IMR-90 (cell line): ENCODE results near the gene HRH1. TPM values are rescaled to one million over a fixed set of nuclear protein-coding genes. Genes with fewer than 3 reads are reported as not detected.

Source experiments
- ATAC-seq: fragments of 200-7000 bp; cut with Tn5 transposase; 2 replicates; pipeline ENCODE4 v1.9.1; 2020; ENCODE audit warnings: low read depth, mild to moderate bottlenecking, moderate library complexity
- BruUV-seq: library from RNA; stranded (reverse); fragments of 400-500 nt; replicated peaks from 2 replicates; lab custom pipeline; 2021; lab: Mats Ljungman, UMichigan
- CTCF ChIA-PET: fragments of 300-600 bp; formaldehyde crosslinking; extraction: SDS; loops from one replicate; lab custom pipeline; 2021; ENCODE audit warnings: antibody characterized with exemption; lab: Yijun Ruan, JAX
- POLR2A ChIA-PET: fragments of 300-600 bp; sonication (Branson Sonifier 250); formaldehyde crosslinking; loops from one replicate; lab custom pipeline; 2022; ENCODE audit warnings: antibody characterized with exemption; ENCODE audit not compliant: unreplicated experiment; lab: Charles Lee
- DNase-seq: peaks from one replicate; pipeline ENCODE4 v3.0.0; 2013
- H2AFZ ChIP-seq: replicated peaks from 2 replicates; pipeline ENCODE3; 2013; ENCODE audit warnings: low read length, mild to moderate bottlenecking; ENCODE audit not compliant: poor library complexity
- H2AK5ac ChIP-seq: 2 replicates; pipeline ENCODE4 v1.6.1; 2013; ENCODE audit warnings: low read depth, low read length, inconsistent platforms
- H2AK9ac ChIP-seq: replicated peaks from 2 replicates; pipeline ENCODE3; 2013; ENCODE audit warnings: mild to moderate bottlenecking, low read depth, low read length, moderate library complexity; ENCODE audit not compliant: poor library complexity
- H2BK120ac ChIP-seq: 2 replicates; pipeline ENCODE4 v1.6.1; 2013; ENCODE audit warnings: low read depth, low read length, inconsistent platforms
- H2BK15ac ChIP-seq: 3 replicates; pipeline ENCODE4 v1.6.1; 2013; ENCODE audit warnings: low read depth, low read length, inconsistent platforms
- H2BK20ac ChIP-seq: 2 replicates; pipeline ENCODE4 v1.6.1; 2013; ENCODE audit warnings: low read depth, mild to moderate bottlenecking, inconsistent platforms, low read length, moderate library complexity
- H2BK5ac ChIP-seq: 2 replicates; pipeline ENCODE4 v1.6.1; 2013; ENCODE audit warnings: mild to moderate bottlenecking, low read depth, low read length, inconsistent platforms; ENCODE audit not compliant: poor library complexity, severe bottlenecking
- H3K14ac ChIP-seq: replicated peaks from 2 replicates; pipeline ENCODE4 v1.6.1; 2013; ENCODE audit warnings: low read depth, low read length, inconsistent platforms
- H3K18ac ChIP-seq: 2 replicates; pipeline ENCODE4 v1.6.1; 2013; ENCODE audit warnings: low read depth, low read length, control low read depth
- H3K23ac ChIP-seq: 2 replicates; pipeline ENCODE4 v1.6.1; 2013; ENCODE audit warnings: low read depth, low read length, inconsistent platforms
- H3K27ac ChIP-seq: 2 replicates; pipeline ENCODE4 v1.5.1; 2013; ENCODE audit warnings: mild to moderate bottlenecking, control low read depth, low read length; ENCODE audit not compliant: insufficient read depth
- H3K27me3 ChIP-seq: 2 replicates; pipeline ENCODE4 v1.6.1; 2013; ENCODE audit warnings: low read length; ENCODE audit not compliant: control insufficient read depth, insufficient read depth
- H3K36me3 ChIP-seq: 2 replicates; pipeline ENCODE4 v1.6.1; 2013; ENCODE audit warnings: low read length, mixed read lengths; ENCODE audit not compliant: control insufficient read depth, insufficient read depth
- H3K4ac ChIP-seq: 2 replicates; pipeline ENCODE4 v1.6.1; 2013; ENCODE audit warnings: low read depth, low read length, inconsistent platforms
- H3K4me1 ChIP-seq: 2 replicates; pipeline ENCODE4 v1.6.1; 2013; ENCODE audit warnings: low read length, mixed read lengths; ENCODE audit not compliant: control insufficient read depth, insufficient read depth
- H3K4me2 ChIP-seq: 2 replicates; pipeline ENCODE4 v1.6.1; 2013; ENCODE audit warnings: low read depth, mild to moderate bottlenecking, control low read depth, low read length, moderate library complexity
- H3K4me3 ChIP-seq: 2 replicates; pipeline ENCODE4 v1.5.1; 2013; ENCODE audit warnings: low read depth, mild to moderate bottlenecking, control low read depth, low read length, moderate library complexity; ENCODE audit not compliant: insufficient read depth
- H3K56ac ChIP-seq: 2 replicates; pipeline ENCODE4 v1.6.1; 2013; ENCODE audit warnings: low read length, inconsistent platforms; ENCODE audit not compliant: insufficient read depth; ENCODE audit errors: extremely low read depth
- H3K79me1 ChIP-seq, 2 experiments: 2 replicates each; pipeline ENCODE4 v1.6.1; 2013; ENCODE audit warnings: low read length in 2 of 2, inconsistent platforms in 1 of 2, low read depth in 1 of 2
- H3K9ac ChIP-seq: 2 replicates; pipeline ENCODE4 v1.6.1; 2013; ENCODE audit warnings: low read depth, low read length, control low read depth
- H3K9me1 ChIP-seq: 2 replicates; pipeline ENCODE4 v1.6.1; 2013; ENCODE audit warnings: low read length, inconsistent platforms; ENCODE audit not compliant: insufficient read depth
- H3K9me3 ChIP-seq: 2 replicates; pipeline ENCODE4 v1.6.1; 2013; ENCODE audit warnings: low read length; ENCODE audit not compliant: control insufficient read depth, insufficient read depth
- H4K20me1 ChIP-seq: 2 replicates; pipeline ENCODE4 v1.6.1; 2013; ENCODE audit warnings: low read length, inconsistent platforms; ENCODE audit not compliant: insufficient read depth
- H4K5ac ChIP-seq: 2 replicates; pipeline ENCODE4 v1.6.1; 2013; ENCODE audit warnings: mild to moderate bottlenecking, low read depth, low read length, control low read depth
- H4K8ac ChIP-seq, 2 experiments: 2 replicates each; pipeline ENCODE4 v1.6.1; 2013; ENCODE audit warnings: low read depth in 2 of 2, low read length in 2 of 2, control low read depth in 1 of 2, inconsistent platforms in 1 of 2
- H4K91ac ChIP-seq: 2 replicates; pipeline ENCODE4 v1.6.1; 2013; ENCODE audit warnings: low read depth, low read length, inconsistent platforms; ENCODE audit not compliant: insufficient read depth
- CHD1 ChIP-seq: IDR thresholded peaks from 2 replicates; pipeline ENCODE4 v1.6.1; 2012; ENCODE audit warnings: low read depth, low read length, improper control_type of control experiment
- FOS ChIP-seq: fragments of 150-350 bp; IDR thresholded peaks from 2 replicates; pipeline ENCODE4 v1.6.1; 2016; ENCODE audit warnings: low read depth, low read length
- MAZ ChIP-seq: IDR thresholded peaks from 2 replicates; pipeline ENCODE4 v1.6.1; 2012; ENCODE audit warnings: low read depth, mild to moderate bottlenecking, low read length, improper control_type of control experiment, moderate library complexity, borderline replicate concordance
- POLR2A ChIP-seq: IDR thresholded peaks from 2 replicates; pipeline ENCODE4 v1.6.1; 2012; ENCODE audit warnings: mild to moderate bottlenecking, low read depth, low read length
- RAD21 ChIP-seq: IDR thresholded peaks from 2 replicates; pipeline ENCODE4 v1.6.1; 2012; ENCODE audit warnings: low read length, improper control_type of control experiment
- WGBS, 2 experiments: methylation state at CpG; one replicate each; pipeline versions ENCODE4 v1.1.5 to v1.1.7; 2013; ENCODE audit warnings: missing lambda C conversion rate in 2 of 2; ENCODE audit not compliant: insufficient read length in 1 of 2; ENCODE audit errors: extremely low coverage in 2 of 2; 5-methylcytosine and 5-hydroxymethylcytosine counted together
- dilution Hi-C: fragments of 300-500 bp; cut with HindIII; formaldehyde crosslinking; loops from one replicate; pipeline ENCODE4 v1.14.3; 2018; ENCODE audit warnings: low sequenced_read_pairs; ENCODE audit not compliant: unreplicated experiment
- in situ Hi-C: fragments of 300-500 bp; cut with MboI; formaldehyde crosslinking; loops from 3 replicates; pipeline ENCODE4 v1.14.3; 2019; ENCODE audit warnings: low sequenced_read_pairs, inconsistent platforms, mixed read lengths
- intact Hi-C: fragments of 100-400 bp; cut with micrococcal nuclease; formaldehyde crosslinking; loops from 2 replicates; pipeline ENCODE4 v1.10.0; 2022
- polyA plus RNA-seq, 3 experiments: library from polyadenylated mRNA; depleted of rRNA; stranded (reverse); fragments of >200 nt; gene quantifications; 2 replicates each; pipeline ENCODE4 v1.2.3, GENCODE V29; 2012; ENCODE audit warnings: low replicate concordance in 1 of 3
- total RNA-seq: library from RNA; depleted of rRNA; stranded (reverse); fragments of >200 nt; gene quantifications from 2 replicates; pipeline ENCODE4 v1.2.3, GENCODE V29; 2012

The HRH1 gene
- total and polyA plus RNA-seq, 2 of the 4 experiments (the other 2 are of a cell fraction) = 7.6 to 16.1 TPM

DNA sequence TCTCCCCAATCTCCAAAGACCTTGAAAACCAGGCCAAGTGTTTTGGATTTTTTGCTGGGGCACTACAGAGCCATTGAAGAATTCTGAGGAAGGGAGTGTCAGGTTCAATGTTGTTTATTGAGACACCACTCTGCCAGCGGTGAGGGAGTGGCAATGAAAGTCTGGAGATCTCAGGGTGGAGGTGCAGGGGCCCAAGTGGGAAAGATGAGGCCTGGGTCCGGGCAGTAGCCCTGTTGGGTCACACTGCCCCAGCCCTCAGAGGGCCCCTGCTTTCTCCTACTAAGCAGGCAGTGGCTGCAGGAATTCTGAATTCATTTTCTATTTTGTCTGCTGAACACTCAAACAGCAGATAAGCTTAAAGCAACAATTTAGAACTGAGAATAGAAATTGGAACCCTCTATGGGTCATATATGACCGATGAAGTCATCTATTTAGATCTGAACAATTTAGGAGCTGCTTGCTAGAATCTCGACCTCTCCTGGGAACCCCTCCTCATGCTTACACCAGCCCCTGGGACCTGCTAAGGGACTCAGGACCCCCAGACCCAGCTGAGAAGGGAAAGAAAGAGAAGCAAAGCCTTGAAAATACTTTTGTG is 17.9 kb downstream of the HRH1 start:
- Histone ChIP-seq H2AK5ac (peak overlapping the region; percentile 65), H2AK9ac (peak overlapping the region; percentile 80), H3K23ac (peak overlapping the region; percentile 70), H3K18ac (peak overlapping the region; percentile 25), H4K8ac (peak overlapping the region; percentile 11 to 31; a peak in 3 of 4 replicates), H4K5ac (peak overlapping the region; percentile 9), H2AFZ (no peak overlapping the region), H3K36me3 (peaks cover 6% of the 10 kb centered on the region; the same call in 1 of the 2 replicates), H3K27me3 (no peaks in the 10 kb centered on the region), H3K9me3 (no peaks in the 10 kb centered on the region), H3K9me1 (peaks cover 47% of the 10 kb centered on the region), H3K27ac (peak overlapping the region; percentile 90; the same call in 1 of the 2 replicates), H2BK20ac (peak overlapping the region; percentile 51), H4K20me1 (no peaks in the 10 kb centered on the region), H3K4me1 (peaks cover 32% of the 10 kb centered on the region), H3K9ac (peak overlapping the region; percentile 61), H3K14ac (peak overlapping the region; percentile 69), H2BK120ac (peak overlapping the region; percentile 81), H3K56ac (no peak overlapping the region; the same call in 1 of the 2 replicates), H4K91ac (peak overlapping the region; percentile 69), H3K4me3 (no peak overlapping the region), H2BK5ac (peak overlapping the region; percentile 48), H3K4me2 (peak overlapping the region; percentile 35), H3K79me1 (peaks cover 41 to 81% of the 10 kb centered on the region in 2 experiments), H2BK15ac (peak overlapping the region; percentile 33; the same call in 1 of the 3 replicates), H3K4ac (peak overlapping the region; percentile 90)
- dilution Hi-C loops (no loop called here), in situ Hi-C loops (loop anchor here (25.0 kb wide), 1 partner anchor 165 kb away; no protein-coding TSS in a partner anchor), intact Hi-C loops (no loop called here)
- DNase-seq = peak; percentile 66
- ATAC-seq = peak; percentile 54
- no TSS peak for BruUV-seq
- ChIA-PET POLR2A (no interaction called here), CTCF (no interaction called here)
- no CpG with 5 or more reads among the region's 4 CpGs for WGBS, 2 experiments
- TF ChIP-seq CHD1 (no peak), FOS (no peak), RAD21 (no peak), MAZ (no peak), POLR2A (no peak)
